GM12891 (cell line): Measurements from ENCODE around the gene NFATC4.

Experiments used
- PAX5 ChIP-seq: IDR thresholded peaks from 2 replicates; pipeline ENCODE4 v1.6.1; 2011; ENCODE audit warnings: low read length, moderate library complexity, mild to moderate bottlenecking; ENCODE audit not compliant: insufficient read depth, severe bottlenecking
- POLR2A ChIP-seq: IDR thresholded peaks from 2 replicates; pipeline ENCODE4 v1.6.1; 2011; ENCODE audit warnings: low read depth, low read length, control low read depth
- POLR2AphosphoS5 ChIP-seq: IDR thresholded peaks from 2 replicates; pipeline ENCODE4 v1.6.1; 2011; ENCODE audit warnings: low read depth, low read length, control low read depth
- POU2F2 ChIP-seq: IDR thresholded peaks from 2 replicates; pipeline ENCODE4 v1.6.1; 2011; ENCODE audit warnings: low read depth, mild to moderate bottlenecking, control low read depth, low read length, moderate library complexity

DNA sequence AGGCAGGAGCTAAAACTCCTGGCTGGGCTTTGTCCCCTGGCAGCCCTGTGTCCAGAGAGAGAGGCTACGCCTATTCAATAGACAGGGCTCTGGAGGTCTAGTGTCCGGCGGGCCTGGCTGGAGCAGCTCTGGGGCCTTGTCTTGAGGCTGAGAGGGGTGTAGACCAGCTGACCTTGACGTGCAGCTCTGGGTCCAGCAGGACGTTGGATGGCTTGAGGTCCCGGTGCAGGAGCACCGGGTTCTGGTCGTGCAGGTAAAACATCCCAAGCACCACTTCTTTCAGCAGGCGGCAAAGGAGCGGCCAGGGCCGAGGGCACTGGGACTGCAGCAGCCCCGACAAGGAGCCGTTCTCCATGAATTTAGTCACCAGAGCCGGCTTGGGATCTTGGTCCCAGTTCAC is 29.1 kb upstream of the NFATC4 start:
- TF ChIP-seq POLR2AphosphoS5 (no peak), PAX5 (no peak), POLR2A (no peak), POU2F2 (no peak)
